GM23338 (cell line): ENCODE data around the gene CDK5R2. TPM values are rescaled to one million over a fixed set of nuclear protein-coding genes. Genes with fewer than 3 reads are reported as not detected.

Experiments used
- ATAC-seq: fragments of 200-7000 bp; cut with Tn5 transposase; 3 replicates; pipeline ENCODE4 v1.9.1; 2020
- DNase-seq: peaks from one replicate; pipeline ENCODE4 v3.0.0-alpha.2; 2015; ENCODE audit warnings: low spot score
- H2AFZ ChIP-seq: fragments of 200-600 bp; sonication (generic); 2 replicates; pipeline ENCODE4 v1.8.0; 2016; ENCODE audit warnings: antibody characterized with exemption, mild to moderate bottlenecking, moderate library complexity
- H3F3A ChIP-seq: fragments of 200-600 bp; sonication (generic); replicated peaks from 2 replicates; pipeline ENCODE4 v1.8.0; 2017; ENCODE audit warnings: antibody characterized with exemption, mixed run types, low read depth
- H3K27ac ChIP-seq: fragments of 200-600 bp; sonication (generic); 2 replicates; pipeline ENCODE4 v1.6.1; 2016; ENCODE audit warnings: low read depth
- H3K27me3 ChIP-seq: fragments of 200-600 bp; sonication (generic); 2 replicates; pipeline ENCODE4 v1.8.0; 2016; ENCODE audit warnings: mild to moderate bottlenecking, mixed run types, moderate library complexity; ENCODE audit not compliant: insufficient read depth
- H3K36me3 ChIP-seq: fragments of 200-600 bp; sonication (generic); 2 replicates; pipeline ENCODE4 v1.8.0; 2016; ENCODE audit warnings: mild to moderate bottlenecking; ENCODE audit not compliant: insufficient read depth
- H3K4me1 ChIP-seq: fragments of 200-600 bp; sonication (generic); 2 replicates; pipeline ENCODE4 v1.8.0; 2016; ENCODE audit warnings: mild to moderate bottlenecking, moderate library complexity; ENCODE audit not compliant: insufficient read depth
- H3K4me2 ChIP-seq: fragments of 200-600 bp; sonication (generic); 2 replicates; pipeline ENCODE4 v1.7.1; 2017; ENCODE audit warnings: mixed run types
- H3K4me3 ChIP-seq: fragments of 200-600 bp; sonication (generic); 2 replicates; pipeline ENCODE4 v1.6.1; 2016; ENCODE audit warnings: mixed run types
- H3K79me2 ChIP-seq: fragments of 200-600 bp; sonication (generic); replicated peaks from 2 replicates; pipeline ENCODE4 v1.8.0; 2017; ENCODE audit warnings: mild to moderate bottlenecking; ENCODE audit not compliant: insufficient read depth
- H3K9me2 ChIP-seq: fragments of 200-600 bp; sonication (generic); 2 replicates; pipeline ENCODE4 v1.8.0; 2017; ENCODE audit not compliant: insufficient read depth
- H4K20me1 ChIP-seq: fragments of 200-600 bp; sonication (generic); replicated peaks from 2 replicates; pipeline ENCODE4 v1.8.0; 2017; ENCODE audit warnings: mild to moderate bottlenecking; ENCODE audit not compliant: insufficient read depth
- H3K27ac Mint-ChIP-seq: 2 replicates; pipeline ENCODE4 v1.8.0; 2020; ENCODE audit warnings: inconsistent platforms, mild to moderate bottlenecking, moderate library complexity, mixed read lengths
- H3K27me3 Mint-ChIP-seq: 3 replicates; pipeline ENCODE4 v1.8.0; 2022; ENCODE audit warnings: low read depth, mild to moderate bottlenecking, moderate library complexity, mixed read lengths, inconsistent platforms; ENCODE audit not compliant: insufficient read depth, poor library complexity
- H3K36me3 Mint-ChIP-seq: 3 replicates; pipeline ENCODE4 v1.8.0; 2021; ENCODE audit warnings: low read depth, mild to moderate bottlenecking, inconsistent platforms, moderate library complexity, mixed read lengths
- H3K4me1 Mint-ChIP-seq: 3 replicates; pipeline ENCODE4 v1.8.0; 2020; ENCODE audit warnings: mild to moderate bottlenecking, inconsistent platforms, mixed read lengths
- H3K4me3 Mint-ChIP-seq: 3 replicates; pipeline ENCODE4 v1.8.0; 2021; ENCODE audit warnings: moderate library complexity, mild to moderate bottlenecking, inconsistent platforms, mixed read lengths
- H3K9me3 Mint-ChIP-seq: 3 replicates; pipeline ENCODE4 v1.8.0; 2020; ENCODE audit warnings: moderate library complexity, mild to moderate bottlenecking, inconsistent platforms, mixed read lengths
- EZH2 ChIP-seq: fragments of 200-600 bp; sonication (generic); IDR thresholded peaks from one replicate; pipeline ENCODE4 v1.8.0; 2017; ENCODE audit warnings: antibody characterized with exemption, mild to moderate bottlenecking, low read depth; ENCODE audit not compliant: unreplicated experiment
- NANOG ChIP-seq: IDR thresholded peaks from 2 replicates; pipeline ENCODE4 v1.6.1; 2016; ENCODE audit warnings: antibody characterized with exemption, borderline replicate concordance
- POLR2AphosphoS5 ChIP-seq: IDR thresholded peaks from 2 replicates; pipeline ENCODE4 v1.6.1; 2016; ENCODE audit warnings: antibody characterized with exemption, low read depth
- STAT1 ChIP-seq: IDR thresholded peaks from one replicate; pipeline ENCODE4 v1.6.1; 2016; ENCODE audit warnings: antibody characterized with exemption; ENCODE audit not compliant: unreplicated experiment
- ZNF114 ChIP-seq: fragments of 250-450 bp; sonication (Bioruptor Pico); IDR thresholded peaks from 2 replicates; pipeline ENCODE4 v1.5.0; 2020; ENCODE audit warnings: mild to moderate bottlenecking, moderate library complexity
- ZNF331 ChIP-seq: fragments of 250-450 bp; sonication (Bioruptor Pico); IDR thresholded peaks from 2 replicates; pipeline ENCODE4 v1.5.0; 2020; ENCODE audit warnings: low read depth, mild to moderate bottlenecking, moderate library complexity
- polyA plus RNA-seq: library from polyadenylated mRNA; unstranded; fragments of >200 nt; fragmentation: Nextera tagmentation; extraction: Ambion mirVana; gene quantifications from 2 replicates; pipeline ENCODE4 v1.2.1, GENCODE V29; 2016
- total RNA-seq: library from RNA; depleted of rRNA; stranded (reverse); fragments of >200 nt; shearing (Covaris generic); gene quantifications from 2 replicates; pipeline ENCODE4 v1.2.3, GENCODE V29; 2014
- TF ChIP-seq, protein P1 (sequence below), 2 experiments: fragments of 200-600 bp in 1 of 2; sonication (generic) in 1 of 2; conservative IDR thresholded peaks; 2 replicates each; pipeline versions ENCODE4 v1.5.1 to v1.6.1; 2016 to 2017; ENCODE audit warnings: antibody characterized with exemption in 2 of 2, low read depth in 2 of 2, mild to moderate bottlenecking in 2 of 2, moderate library complexity in 1 of 2
- TF ChIP-seq, protein P2 (sequence below): IDR thresholded peaks from one replicate; pipeline ENCODE4 v1.6.1; 2018; ENCODE audit warnings: antibody characterized with exemption; ENCODE audit not compliant: unreplicated experiment

The CDK5R2 gene
- total and polyA plus RNA-seq, 2 experiments from 2014 or later, result 0.56 TPM; not detected in 1

DNA sequence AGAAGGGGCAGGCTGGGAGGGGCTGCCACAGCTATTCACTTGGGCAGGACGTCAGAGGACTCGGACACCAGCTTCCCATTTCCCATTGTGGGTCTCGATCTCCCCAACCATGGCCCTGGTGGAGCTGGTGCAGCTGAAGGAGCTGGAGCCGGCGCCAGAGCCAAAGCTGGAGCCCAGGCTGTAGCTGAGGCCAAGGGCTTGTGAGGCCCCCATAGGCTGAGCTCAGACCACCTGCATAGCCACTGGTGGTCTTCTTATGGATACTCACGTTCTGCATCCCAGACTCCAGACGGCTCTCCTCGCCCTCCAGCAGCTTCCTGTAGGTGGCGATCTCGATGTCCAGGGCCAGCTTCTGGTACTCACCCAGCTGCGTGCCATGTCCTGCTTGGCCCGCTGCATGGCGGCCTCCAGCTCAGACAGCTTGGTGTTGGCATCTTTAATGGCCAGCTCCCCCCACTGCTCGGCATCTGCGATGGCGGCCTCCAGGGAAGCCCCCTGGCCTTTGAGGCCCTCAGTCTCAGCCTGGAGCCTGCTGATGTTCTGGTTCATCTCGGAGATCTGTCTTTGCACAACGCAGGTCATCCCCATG, 6.0 kb upstream of the CDK5R2 start:
- no peak overlapping the region for H3K4me3 Mint-ChIP-seq
- no peaks in the 10 kb centered on the region for H3K36me3 Mint-ChIP-seq
- no peak overlapping the region for H3K4me3 ChIP-seq
- H3K27ac ChIP-seq, result no peak overlapping the region
- TF ChIP-seq, protein P1, sequence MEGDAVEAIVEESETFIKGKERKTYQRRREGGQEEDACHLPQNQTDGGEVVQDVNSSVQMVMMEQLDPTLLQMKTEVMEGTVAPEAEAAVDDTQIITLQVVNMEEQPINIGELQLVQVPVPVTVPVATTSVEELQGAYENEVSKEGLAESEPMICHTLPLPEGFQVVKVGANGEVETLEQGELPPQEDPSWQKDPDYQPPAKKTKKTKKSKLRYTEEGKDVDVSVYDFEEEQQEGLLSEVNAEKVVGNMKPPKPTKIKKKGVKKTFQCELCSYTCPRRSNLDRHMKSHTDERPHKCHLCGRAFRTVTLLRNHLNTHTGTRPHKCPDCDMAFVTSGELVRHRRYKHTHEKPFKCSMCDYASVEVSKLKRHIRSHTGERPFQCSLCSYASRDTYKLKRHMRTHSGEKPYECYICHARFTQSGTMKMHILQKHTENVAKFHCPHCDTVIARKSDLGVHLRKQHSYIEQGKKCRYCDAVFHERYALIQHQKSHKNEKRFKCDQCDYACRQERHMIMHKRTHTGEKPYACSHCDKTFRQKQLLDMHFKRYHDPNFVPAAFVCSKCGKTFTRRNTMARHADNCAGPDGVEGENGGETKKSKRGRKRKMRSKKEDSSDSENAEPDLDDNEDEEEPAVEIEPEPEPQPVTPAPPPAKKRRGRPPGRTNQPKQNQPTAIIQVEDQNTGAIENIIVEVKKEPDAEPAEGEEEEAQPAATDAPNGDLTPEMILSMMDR (conservative IDR thresholded peaks at IDR 0.05; ENCODE audit: low read depth in 2 of 2), result peak; percentile 54 to 76
- no peak for TF ChIP-seq ZNF331 (CRISPR knock-in tag)
- H3K79me2 ChIP-seq, result no peaks in the 10 kb centered on the region
- no peaks in the 10 kb centered on the region for H3K9me3 Mint-ChIP-seq
- ATAC-seq, result peak; percentile 89
- H3K36me3 ChIP-seq, result no peaks in the 10 kb centered on the region
- no peaks in the 10 kb centered on the region for H4K20me1 ChIP-seq
- peak; percentile 74 for DNase-seq
- H3K4me1 Mint-ChIP-seq, result no peaks in the 10 kb centered on the region; the same call in 2 of the 3 replicates
- H3K9me2 ChIP-seq, result no peaks in the 10 kb centered on the region
- H3K27me3 Mint-ChIP-seq, result peaks cover 30% of the 10 kb centered on the region
- no peak overlapping the region for H3K27ac Mint-ChIP-seq
- H3F3A ChIP-seq, result no peaks in the 10 kb centered on the region
- H3K4me2 ChIP-seq, result no peak overlapping the region
- peaks cover 40% of the 10 kb centered on the region for H3K27me3 ChIP-seq
- no peak overlapping the region for H2AFZ ChIP-seq
- H3K4me1 ChIP-seq, result no peaks in the 10 kb centered on the region

DNA sequence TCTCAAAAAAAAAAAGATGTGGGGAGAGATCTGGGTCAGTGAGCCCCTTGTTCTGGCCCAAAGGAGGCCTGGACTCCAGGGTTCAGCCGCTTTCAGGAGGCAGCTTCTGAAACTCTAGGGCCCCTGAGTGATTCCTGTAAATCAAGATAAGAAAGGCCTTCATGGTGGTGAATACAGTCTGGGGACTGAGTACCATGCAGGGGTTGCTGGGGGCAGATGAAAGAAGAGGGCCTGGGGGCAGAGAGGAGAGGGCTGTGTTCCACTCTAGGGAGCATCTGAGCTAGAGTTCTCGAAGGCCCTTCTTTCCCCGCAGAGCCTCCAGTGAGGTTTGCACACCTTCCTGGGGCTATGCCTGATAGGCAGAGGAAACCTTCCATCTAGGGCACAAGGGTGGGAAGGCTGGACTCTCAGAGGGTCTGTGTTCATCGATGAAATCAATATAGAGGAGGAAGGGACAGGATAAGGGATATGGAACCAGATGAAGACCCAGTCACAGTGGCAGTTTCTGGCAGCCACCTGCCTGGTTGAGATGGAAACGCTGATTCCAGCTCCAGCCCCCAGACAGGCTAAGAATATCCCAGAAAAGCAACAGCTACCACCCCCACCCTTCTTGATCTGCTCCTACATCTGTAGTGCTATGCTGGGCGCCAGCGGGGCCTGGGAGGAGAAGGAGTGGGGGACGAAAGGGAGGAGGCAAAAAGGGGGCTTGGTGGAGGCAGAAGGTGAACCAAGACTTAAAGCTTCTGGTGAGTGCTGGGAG, 4.7 kb upstream of the CDK5R2 start:
- Histone ChIP-seq H3K79me2 (no peaks in the 10 kb centered on the region), H3K36me3 (no peaks in the 10 kb centered on the region), H3K4me3 (no peak overlapping the region), H3K9me2 (no peaks in the 10 kb centered on the region), H2AFZ (no peak overlapping the region), H3K4me2 (no peak overlapping the region), H3K4me1 (no peaks in the 10 kb centered on the region), H3F3A (no peaks in the 10 kb centered on the region), H4K20me1 (no peaks in the 10 kb centered on the region), H3K27ac (no peak overlapping the region), H3K27me3 (peaks cover 51% of the 10 kb centered on the region)
- no peak for ATAC-seq
- no peak overlapping the region for H3K4me3 Mint-ChIP-seq
- H3K27me3 Mint-ChIP-seq, result peaks cover 41% of the 10 kb centered on the region
- no peaks in the 10 kb centered on the region for H3K36me3 Mint-ChIP-seq
- no peak overlapping the region for H3K27ac Mint-ChIP-seq
- no peak for DNase-seq
- peaks cover 3% of the 10 kb centered on the region; the same call in 2 of the 3 replicates for H3K4me1 Mint-ChIP-seq
- TF ChIP-seq STAT1, result no peak
- no peak for TF ChIP-seq POLR2AphosphoS5
- no peak for TF ChIP-seq NANOG
- TF ChIP-seq, protein P2, sequence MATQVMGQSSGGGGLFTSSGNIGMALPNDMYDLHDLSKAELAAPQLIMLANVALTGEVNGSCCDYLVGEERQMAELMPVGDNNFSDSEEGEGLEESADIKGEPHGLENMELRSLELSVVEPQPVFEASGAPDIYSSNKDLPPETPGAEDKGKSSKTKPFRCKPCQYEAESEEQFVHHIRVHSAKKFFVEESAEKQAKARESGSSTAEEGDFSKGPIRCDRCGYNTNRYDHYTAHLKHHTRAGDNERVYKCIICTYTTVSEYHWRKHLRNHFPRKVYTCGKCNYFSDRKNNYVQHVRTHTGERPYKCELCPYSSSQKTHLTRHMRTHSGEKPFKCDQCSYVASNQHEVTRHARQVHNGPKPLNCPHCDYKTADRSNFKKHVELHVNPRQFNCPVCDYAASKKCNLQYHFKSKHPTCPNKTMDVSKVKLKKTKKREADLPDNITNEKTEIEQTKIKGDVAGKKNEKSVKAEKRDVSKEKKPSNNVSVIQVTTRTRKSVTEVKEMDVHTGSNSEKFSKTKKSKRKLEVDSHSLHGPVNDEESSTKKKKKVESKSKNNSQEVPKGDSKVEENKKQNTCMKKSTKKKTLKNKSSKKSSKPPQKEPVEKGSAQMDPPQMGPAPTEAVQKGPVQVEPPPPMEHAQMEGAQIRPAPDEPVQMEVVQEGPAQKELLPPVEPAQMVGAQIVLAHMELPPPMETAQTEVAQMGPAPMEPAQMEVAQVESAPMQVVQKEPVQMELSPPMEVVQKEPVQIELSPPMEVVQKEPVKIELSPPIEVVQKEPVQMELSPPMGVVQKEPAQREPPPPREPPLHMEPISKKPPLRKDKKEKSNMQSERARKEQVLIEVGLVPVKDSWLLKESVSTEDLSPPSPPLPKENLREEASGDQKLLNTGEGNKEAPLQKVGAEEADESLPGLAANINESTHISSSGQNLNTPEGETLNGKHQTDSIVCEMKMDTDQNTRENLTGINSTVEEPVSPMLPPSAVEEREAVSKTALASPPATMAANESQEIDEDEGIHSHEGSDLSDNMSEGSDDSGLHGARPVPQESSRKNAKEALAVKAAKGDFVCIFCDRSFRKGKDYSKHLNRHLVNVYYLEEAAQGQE, result no peak
- TF ChIP-seq EZH2, result no peak
- TF ChIP-seq ZNF114 (CRISPR knock-in tag), result no peak
- no peaks in the 10 kb centered on the region for H3K9me3 Mint-ChIP-seq
